Tibial nerve (tissue), 4 donors: ENCODE results near the gene CISTR.

ENCODE experiments used
- EP300 ChIP-seq, 2 donors: sonication (generic); formaldehyde crosslinking; IDR thresholded peaks; one replicate each; pipeline ENCODE4 v1.6.1; 2017; ENCODE audit warnings: antibody characterized with exemption in 2 of 2, mild to moderate bottlenecking in 1 of 2
- POLR2A ChIP-seq, 2 donors: fragments of 450-650 bp; IDR thresholded peaks; one replicate each; pipeline ENCODE4 v1.6.1; 2017; ENCODE audit warnings: antibody characterized with exemption in 2 of 2, mild to moderate bottlenecking in 2 of 2, moderate library complexity in 2 of 2
- TF ChIP-seq, protein P1 (sequence below), 5 experiments: fragments of 200-600 bp in 3 of 5; fragments of 450-650 bp in 2 of 5; sonication (generic) in 3 of 5; IDR thresholded peaks; one replicate each; pipeline ENCODE4 v1.5.1; 2016 to 2019; ENCODE audit warnings: antibody characterized with exemption in 5 of 5, mild to moderate bottlenecking in 3 of 5, moderate library complexity in 2 of 5

DNA sequence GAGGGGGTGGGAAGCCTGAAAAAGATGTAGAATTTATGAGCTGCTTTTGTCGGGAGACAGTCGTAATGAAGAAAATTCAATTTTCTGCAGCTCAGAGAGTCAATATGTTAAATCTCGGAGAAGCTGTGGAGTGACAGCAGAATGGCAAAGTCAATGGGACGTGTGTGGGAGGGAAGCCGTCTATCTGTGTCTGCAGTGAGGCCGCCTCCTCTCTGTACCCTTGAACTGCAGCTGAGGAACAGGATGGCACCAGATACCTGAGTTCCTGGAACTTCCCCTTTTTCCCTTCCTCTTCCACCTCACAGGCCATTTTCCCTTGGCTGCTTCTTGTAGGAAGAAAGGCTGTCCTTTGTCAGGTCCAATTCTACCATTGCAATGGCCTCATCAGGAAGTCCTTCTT, 15.2 kb downstream of the CISTR start:
- TF ChIP-seq POLR2A (IDR thresholded peaks at IDR 0.05) (no peak), EP300 (IDR thresholded peaks at IDR 0.05) (no peak)
- TF ChIP-seq, protein P1, sequence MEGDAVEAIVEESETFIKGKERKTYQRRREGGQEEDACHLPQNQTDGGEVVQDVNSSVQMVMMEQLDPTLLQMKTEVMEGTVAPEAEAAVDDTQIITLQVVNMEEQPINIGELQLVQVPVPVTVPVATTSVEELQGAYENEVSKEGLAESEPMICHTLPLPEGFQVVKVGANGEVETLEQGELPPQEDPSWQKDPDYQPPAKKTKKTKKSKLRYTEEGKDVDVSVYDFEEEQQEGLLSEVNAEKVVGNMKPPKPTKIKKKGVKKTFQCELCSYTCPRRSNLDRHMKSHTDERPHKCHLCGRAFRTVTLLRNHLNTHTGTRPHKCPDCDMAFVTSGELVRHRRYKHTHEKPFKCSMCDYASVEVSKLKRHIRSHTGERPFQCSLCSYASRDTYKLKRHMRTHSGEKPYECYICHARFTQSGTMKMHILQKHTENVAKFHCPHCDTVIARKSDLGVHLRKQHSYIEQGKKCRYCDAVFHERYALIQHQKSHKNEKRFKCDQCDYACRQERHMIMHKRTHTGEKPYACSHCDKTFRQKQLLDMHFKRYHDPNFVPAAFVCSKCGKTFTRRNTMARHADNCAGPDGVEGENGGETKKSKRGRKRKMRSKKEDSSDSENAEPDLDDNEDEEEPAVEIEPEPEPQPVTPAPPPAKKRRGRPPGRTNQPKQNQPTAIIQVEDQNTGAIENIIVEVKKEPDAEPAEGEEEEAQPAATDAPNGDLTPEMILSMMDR (IDR thresholded peaks at IDR 0.05) = no peak
